Measurements from ENCODE around the gene RNF148.

RNF148 gene, protein sequence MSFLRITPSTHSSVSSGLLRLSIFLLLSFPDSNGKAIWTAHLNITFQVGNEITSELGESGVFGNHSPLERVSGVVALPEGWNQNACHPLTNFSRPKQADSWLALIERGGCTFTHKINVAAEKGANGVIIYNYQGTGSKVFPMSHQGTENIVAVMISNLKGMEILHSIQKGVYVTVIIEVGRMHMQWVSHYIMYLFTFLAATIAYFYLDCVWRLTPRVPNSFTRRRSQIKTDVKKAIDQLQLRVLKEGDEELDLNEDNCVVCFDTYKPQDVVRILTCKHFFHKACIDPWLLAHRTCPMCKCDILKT

DNA sequence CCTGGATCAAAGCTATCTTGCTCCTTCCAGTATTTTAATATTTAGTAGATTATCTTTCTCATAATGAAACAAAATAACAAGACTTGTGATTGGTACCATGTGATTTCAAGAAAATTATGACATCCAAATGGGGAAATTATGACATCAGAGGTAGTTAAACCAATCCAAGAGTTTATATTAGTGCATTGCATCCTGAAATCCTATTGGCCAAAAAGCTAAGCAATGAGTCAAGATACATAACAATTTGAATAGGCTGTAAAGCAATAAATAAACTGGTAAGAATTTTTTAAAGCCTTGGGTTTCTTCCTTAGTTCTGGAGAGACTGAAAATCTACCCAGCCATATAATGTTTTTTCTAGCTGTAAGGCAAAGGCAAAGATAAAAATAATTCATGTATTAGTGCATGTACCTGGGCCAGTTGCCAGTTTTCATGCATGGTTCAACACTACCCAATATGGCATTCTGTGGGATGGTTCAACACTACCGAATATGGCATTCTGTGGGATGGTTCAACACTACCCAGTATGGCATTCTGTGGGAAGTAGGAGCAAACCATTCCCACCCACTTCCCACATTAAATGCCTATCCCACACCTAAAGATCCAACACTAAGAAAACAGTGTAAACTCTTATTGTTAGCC is at the start of gene RNF148:
Gene RNF148 (minus strand): TSS at position 51 of the 639 bp plus-strand sequence. CDS start 172 bp downstream, outside the sequence.
- TF ChIP-seq GATA2 (IDR thresholded peaks at IDR 0.05; ENCODE audit: low read depth, low read length) (no peak), GATA3 (IDR thresholded peaks at IDR 0.05; ENCODE audit: low read depth, low read length) (no peak)

DNA sequence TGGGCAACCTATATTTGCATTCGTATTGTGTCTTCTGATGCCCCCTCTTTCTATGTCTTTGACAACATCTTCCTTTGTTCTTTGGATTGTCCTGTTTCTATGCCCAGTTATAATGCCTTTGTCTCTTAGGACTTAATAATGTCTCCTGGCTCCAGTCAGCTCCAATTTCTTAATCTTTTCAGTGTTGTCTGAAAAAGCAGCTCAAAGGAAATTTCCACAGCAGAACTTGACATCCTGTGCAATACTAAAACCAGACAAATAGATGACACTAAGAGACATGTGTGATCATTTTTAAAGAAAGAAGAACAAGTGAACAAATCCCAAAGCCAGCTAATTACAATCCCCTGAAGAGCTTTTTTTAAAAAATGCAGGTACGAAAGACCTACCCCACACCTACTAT is 47.7 kb upstream of the RNF148 start:
- TF ChIP-seq GATA2 (IDR thresholded peaks at IDR 0.05; ENCODE audit: low read depth, low read length), result no peak
- TF ChIP-seq GATA3 (IDR thresholded peaks at IDR 0.05; ENCODE audit: low read depth, low read length), result no peak

DNA sequence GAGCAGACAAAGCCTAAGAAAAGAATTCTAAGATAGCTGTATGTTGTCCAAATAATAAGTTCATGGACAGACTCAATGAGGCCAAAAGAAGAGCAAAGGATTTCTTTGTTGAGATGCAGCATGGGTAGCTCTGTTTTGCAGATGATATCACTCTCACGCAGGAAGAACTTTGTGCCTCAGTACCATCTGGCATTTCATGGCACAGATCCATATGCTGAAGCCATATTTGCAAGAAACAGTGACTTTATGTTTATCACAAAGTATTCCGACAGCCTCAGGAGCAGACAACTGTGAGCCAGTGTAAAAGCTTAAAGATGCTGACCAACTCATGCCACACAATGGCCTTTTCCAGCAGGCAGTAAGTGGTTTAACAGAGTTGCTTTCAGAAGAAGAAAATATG is 45.5 kb upstream of the RNF148 start:
- no peak for TF ChIP-seq GATA3 (IDR thresholded peaks at IDR 0.05; ENCODE audit: low read depth, low read length)
- TF ChIP-seq GATA2 (IDR thresholded peaks at IDR 0.05; ENCODE audit: low read depth, low read length), result no peak

DNA sequence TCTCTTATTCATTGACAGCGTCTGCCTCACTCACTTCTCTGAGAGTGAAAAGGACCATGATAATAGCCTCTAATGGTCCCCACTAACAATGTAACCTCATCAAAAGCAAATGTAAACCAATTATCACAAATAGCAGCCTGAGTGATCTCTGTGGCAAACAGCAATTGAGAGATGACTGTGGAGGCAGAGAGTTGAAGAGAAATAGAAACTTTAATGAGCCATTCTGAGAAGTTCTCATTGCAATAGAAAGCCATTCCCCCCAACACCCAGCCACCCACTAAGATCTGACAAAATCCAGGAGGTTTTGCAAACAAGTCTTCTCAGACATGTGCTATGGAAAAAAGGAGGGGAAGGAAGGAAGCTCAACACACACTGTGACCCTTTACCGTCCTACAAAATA is 44.2 kb upstream of the RNF148 start:
- TF ChIP-seq GATA3 (IDR thresholded peaks at IDR 0.05; ENCODE audit: low read depth, low read length) (no peak), GATA2 (IDR thresholded peaks at IDR 0.05; ENCODE audit: low read depth, low read length) (no peak)

DNA sequence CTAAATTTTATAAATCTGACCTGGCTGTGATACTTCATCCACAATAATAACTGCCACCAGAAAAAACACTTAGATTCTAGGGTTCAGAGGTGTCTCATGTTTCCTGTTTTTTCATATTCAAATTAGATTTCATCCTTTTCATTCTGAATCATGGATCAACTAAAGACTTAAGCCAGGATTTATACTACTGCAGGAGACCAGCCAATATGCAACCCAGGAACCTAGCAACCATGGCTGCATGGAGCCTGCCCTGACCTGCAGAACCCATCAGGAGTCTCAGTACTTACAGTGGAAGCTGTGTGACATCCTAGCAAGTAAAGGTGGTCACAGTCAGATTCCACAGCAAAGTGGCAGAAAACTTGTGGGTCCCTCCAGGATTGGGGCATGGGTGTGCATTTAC is 40.5 kb upstream of the RNF148 start:
- TF ChIP-seq GATA2 (IDR thresholded peaks at IDR 0.05; ENCODE audit: low read depth, low read length), result no peak
- no peak for TF ChIP-seq GATA3 (IDR thresholded peaks at IDR 0.05; ENCODE audit: low read depth, low read length)

DNA sequence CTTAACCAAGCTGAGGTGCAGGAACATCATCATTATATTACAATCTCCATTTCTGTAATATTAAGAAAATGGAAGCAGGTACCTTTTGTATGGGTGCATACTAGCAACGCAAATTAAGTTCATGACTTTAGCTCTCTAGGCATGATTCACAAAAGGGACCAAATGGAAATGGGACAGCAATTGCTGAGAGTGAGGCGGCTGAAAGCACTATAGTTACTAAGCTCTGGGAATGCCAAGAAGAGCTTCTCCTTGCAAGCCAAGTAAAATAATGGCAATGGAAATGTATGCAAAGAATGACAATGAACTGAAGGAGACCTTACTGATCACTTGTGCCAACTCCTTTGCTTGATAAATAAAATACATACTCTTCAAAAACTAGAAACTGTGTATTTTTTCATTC is 36.2 kb upstream of the RNF148 start:
- no peak for TF ChIP-seq GATA3 (IDR thresholded peaks at IDR 0.05; ENCODE audit: low read depth, low read length)
- TF ChIP-seq GATA2 (IDR thresholded peaks at IDR 0.05; ENCODE audit: low read depth, low read length), result no peak

DNA sequence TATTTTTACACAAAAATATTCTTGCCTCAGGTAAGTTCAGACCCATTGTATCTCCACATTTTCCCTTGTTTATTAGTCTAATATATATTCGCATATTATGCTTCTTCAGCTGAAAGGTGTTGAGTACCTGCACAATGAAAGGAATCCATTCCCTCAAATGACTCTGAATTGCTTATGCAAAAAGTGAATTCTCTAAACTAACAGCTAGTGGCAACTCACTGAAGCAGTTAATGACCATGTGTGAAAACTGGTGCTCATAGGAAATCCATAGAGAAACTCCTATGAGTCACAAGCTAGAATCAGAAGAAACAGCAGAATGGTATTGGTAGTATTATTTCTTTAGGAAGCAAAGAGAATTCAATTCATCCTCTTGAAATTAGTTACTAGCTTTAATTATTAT is 33.5 kb upstream of the RNF148 start:
- TF ChIP-seq GATA2 (IDR thresholded peaks at IDR 0.05; ENCODE audit: low read depth, low read length) (no peak), GATA3 (IDR thresholded peaks at IDR 0.05; ENCODE audit: low read depth, low read length) (no peak)

DNA sequence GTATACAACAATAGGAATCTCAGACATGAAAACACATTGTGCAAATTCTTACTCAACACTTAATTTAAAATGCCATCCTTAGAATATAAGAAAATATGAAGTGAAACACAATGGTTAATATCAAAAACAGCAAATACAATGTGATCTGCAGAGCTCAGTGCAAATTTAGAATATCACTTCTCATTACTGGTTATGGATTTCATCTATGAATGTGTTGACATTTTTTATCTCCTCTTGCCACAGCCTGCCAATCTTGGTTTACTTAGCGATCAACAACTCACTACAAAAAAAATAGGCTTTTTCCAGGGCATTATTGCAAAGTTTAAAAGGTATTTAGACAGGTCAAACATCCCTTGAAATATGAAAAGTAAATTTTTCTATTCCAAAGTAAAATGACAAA is 25.0 kb upstream of the RNF148 start:
- TF ChIP-seq GATA2 (IDR thresholded peaks at IDR 0.05; ENCODE audit: low read depth, low read length), result no peak
- no peak for TF ChIP-seq GATA3 (IDR thresholded peaks at IDR 0.05; ENCODE audit: low read depth, low read length)

DNA sequence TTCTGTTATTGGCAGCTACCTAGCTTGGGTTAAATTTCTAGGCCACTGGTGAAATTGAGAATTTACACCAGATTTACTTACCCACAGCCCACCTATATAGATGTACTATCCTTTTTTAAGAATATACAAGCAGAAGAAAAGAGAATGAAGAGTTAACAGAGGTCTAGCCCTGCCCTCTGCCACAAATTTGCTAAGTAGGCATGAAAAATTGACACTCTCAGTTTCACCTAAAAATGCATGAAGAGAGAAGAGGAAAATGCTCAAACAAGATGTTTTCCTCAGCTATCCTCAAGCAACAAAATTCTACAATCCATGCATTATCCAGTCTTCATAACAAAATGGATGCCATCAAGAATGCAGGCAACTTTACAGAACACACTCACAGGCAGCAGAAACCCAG is 24.6 kb upstream of the RNF148 start:
- TF ChIP-seq GATA3 (IDR thresholded peaks at IDR 0.05; ENCODE audit: low read depth, low read length), result no peak
- no peak for TF ChIP-seq GATA2 (IDR thresholded peaks at IDR 0.05; ENCODE audit: low read depth, low read length)

DNA sequence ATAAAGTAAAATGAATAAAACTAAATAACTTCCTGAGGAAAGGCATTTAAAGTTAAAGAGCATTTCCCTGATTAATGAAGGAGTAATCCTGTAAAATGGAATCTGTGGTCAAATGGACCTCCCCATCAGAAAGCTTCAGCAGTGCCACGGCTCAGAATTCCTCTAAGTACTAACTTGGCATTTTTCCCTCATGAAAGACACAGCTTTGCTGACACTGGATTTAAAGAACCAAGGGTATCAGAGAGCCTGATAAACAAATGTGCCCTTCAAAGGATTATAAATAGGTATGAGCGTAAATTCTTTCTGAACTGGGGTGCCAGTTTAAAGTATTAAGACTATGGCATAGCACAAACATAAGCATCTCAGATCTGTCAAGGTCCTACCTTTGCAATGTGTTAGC is 24.2 kb upstream of the RNF148 start:
- TF ChIP-seq GATA3 (IDR thresholded peaks at IDR 0.05; ENCODE audit: low read depth, low read length) (no peak), GATA2 (IDR thresholded peaks at IDR 0.05; ENCODE audit: low read depth, low read length) (no peak)

DNA sequence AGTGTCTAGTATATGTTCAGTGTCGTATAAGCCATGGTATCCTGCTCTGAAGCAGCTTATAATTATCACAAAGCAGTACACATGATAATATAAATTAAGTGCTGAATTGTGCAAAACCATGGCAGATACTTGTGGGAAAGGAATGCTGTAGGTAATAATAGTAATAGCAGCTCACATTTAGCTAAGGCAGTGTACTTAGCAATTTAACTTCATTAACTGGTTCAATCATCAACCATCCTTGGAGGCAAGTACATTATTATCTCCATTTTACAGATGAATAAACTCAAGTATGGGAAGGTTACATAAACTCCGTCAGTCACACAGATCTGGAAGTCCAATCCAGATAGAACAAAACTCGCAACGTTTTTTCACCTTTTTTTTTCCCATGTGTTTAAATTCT is 21.6 kb upstream of the RNF148 start:
- TF ChIP-seq GATA2 (IDR thresholded peaks at IDR 0.05; ENCODE audit: low read depth, low read length), result no peak
- no peak for TF ChIP-seq GATA3 (IDR thresholded peaks at IDR 0.05; ENCODE audit: low read depth, low read length)

DNA sequence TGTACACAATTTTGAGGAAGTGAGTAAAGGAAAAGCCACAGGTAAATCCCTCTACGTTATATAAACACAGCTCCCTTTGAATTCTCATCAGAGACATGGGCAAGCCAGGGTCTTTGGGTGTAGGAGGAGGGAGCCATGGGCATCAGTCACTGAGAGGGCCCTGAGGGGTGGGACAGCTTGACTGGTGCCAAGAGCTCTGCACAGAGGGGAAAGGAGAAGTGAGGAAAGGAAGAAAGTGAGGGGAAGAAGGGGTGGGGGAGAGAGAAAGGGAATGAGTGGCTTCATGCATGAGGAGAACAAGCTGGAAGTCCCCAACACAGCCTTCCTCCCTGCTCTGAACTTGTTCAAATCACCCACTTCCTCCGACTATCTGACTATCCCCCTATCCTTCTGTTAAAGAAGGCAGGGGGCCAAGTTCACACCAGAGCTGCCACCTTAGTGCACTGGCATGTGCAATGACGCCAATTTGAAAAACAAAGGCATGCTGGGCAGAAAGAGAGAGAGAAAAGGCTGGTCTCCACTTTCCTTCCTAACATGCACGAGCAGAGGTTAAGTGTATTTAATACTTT is 16.4 kb upstream of the RNF148 start:
- TF ChIP-seq GATA3 (IDR thresholded peaks at IDR 0.05; ENCODE audit: low read depth, low read length), result no peak
- no peak for TF ChIP-seq GATA2 (IDR thresholded peaks at IDR 0.05; ENCODE audit: low read depth, low read length)

DNA sequence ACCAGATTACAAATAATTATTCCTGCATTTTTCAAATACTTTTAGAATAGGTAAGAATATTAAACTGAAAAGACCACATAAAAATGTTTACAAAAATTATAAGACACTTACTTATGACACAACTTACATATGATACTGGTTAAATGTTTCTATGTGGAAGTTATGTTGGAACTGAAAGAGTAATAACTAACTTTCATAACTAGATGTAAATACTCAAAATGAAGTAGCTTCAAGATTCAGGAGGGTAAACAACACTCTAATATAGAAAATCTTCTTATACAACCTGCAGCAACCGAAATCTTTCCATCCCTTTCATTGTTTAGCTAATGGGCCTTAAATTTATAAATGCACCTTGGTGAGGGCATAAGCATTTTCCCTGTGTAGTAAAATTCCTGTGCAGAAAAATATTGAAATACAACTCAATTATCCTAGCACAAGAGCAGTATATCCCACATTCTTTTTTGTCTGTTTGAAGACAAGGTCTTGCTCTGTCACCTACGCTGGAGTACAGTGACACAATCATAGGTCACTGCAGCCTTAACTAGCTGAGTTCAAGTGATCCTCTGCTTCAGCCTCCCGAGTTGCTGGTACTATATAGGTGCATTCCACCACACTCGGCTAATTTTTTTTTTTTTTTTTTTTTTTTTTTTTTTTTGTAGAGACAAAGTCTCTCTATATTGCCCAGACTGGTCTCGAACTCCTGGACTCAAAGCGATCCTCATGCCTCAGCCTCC is 14.8 kb upstream of the RNF148 start:
- TF ChIP-seq GATA2 (IDR thresholded peaks at IDR 0.05; ENCODE audit: low read depth, low read length) (no peak), GATA3 (IDR thresholded peaks at IDR 0.05; ENCODE audit: low read depth, low read length) (no peak)

DNA sequence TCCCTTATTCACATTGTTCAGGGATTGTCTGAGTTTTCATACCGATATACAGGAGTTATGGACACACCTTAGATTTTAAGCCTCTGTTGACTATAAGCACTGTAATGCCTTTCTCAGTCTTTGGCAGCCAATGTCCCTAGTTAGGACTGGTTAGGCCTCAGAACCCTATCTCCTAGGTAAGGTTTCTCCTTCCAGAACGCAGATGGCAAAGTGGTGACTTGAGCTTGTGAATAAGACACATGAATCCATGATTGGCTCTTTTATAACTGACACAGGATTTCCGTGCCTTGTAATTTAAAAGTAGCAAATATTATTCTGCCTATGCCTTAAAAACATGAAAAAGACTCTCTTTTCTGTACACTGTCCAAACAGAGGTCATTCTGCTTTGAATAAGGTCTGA is 12.5 kb upstream of the RNF148 start:
- no peak for TF ChIP-seq GATA2 (IDR thresholded peaks at IDR 0.05; ENCODE audit: low read depth, low read length)
- TF ChIP-seq GATA3 (IDR thresholded peaks at IDR 0.05; ENCODE audit: low read depth, low read length), result no peak

Data from SH-SY5Y (cell line).